ENCODE results near the gene FSTL5.
"Not testable (repeated sequence)": the region's sequence is repeated elsewhere in the genome, so short reads cannot be mapped to it uniquely, and the experiment has no call there.

FSTL5 gene

GRCh38 chr4:162163892-162164759 lies at the start of gene FSTL5:
Gene FSTL5, minus strand, starts transcription at chr4:162164000. Its CDS starts 52,604 bp downstream, at chr4:162111396.
- DNase-seq (ENCODE audit: low spot score) = peak; percentile 70

GRCh38 chr4:162209706-162210105 lies 45.9 kb upstream of the FSTL5 start:
- DNase-seq (ENCODE audit: low spot score) = no peak

GRCh38 chr4:162203478-162203877 lies 39.7 kb upstream of the FSTL5 start:
- not testable (repeated sequence) for DNase-seq (ENCODE audit: low spot score)

- no peak for DNase-seq (ENCODE audit: low spot score)
These were observed 37.9 kb upstream of the FSTL5 start for GRCh38 chr4:162201673-162202072.

GRCh38 chr4:162170509-162170908 lies 6.7 kb upstream of the FSTL5 start:
- DNase-seq (ENCODE audit: low spot score) = no peak

GRCh38 chr4:162164906-162165510 lies 1.2 kb upstream of the FSTL5 start:
- no peak for DNase-seq (ENCODE audit: low spot score)

GRCh38 chr4:162162672-162163071 lies 1.1 kb downstream of the FSTL5 start:
- DNase-seq (ENCODE audit: low spot score) = no peak

GRCh38 chr4:162157241-162157640 lies 6.6 kb downstream of the FSTL5 start:
- DNase-seq (ENCODE audit: low spot score) = no peak

GRCh38 chr4:162154862-162155540 lies 8.8 kb downstream of the FSTL5 start:
- no peak for DNase-seq (ENCODE audit: low spot score)

- DNase-seq (ENCODE audit: low spot score) = no peak
These were observed 11.9 kb downstream of the FSTL5 start for GRCh38 chr4:162151850-162152249.

GRCh38 chr4:162151386-162151785 lies 12.4 kb downstream of the FSTL5 start:
- DNase-seq (ENCODE audit: low spot score) = no peak

GRCh38 chr4:162149644-162150043 lies 14.2 kb downstream of the FSTL5 start:
- DNase-seq (ENCODE audit: low spot score) = no peak

- DNase-seq (ENCODE audit: low spot score) = no peak
These were observed 23.6 kb downstream of the FSTL5 start for GRCh38 chr4:162140051-162140683.

- no peak for DNase-seq (ENCODE audit: low spot score)
These were observed 24.4 kb downstream of the FSTL5 start for GRCh38 chr4:162139412-162139811.

- peak; percentile 5 for DNase-seq (ENCODE audit: low spot score)
These were observed 32.5 kb downstream of the FSTL5 start for GRCh38 chr4:162131256-162131655.

- DNase-seq (ENCODE audit: low spot score) = no peak
These were observed 37.1 kb downstream of the FSTL5 start for GRCh38 chr4:162126729-162127128.

- no peak for DNase-seq (ENCODE audit: low spot score)
These were observed 46.7 kb downstream of the FSTL5 start for GRCh38 chr4:162117051-162117450.

GRCh38 chr4:162116095-162116779 lies 47.6 kb downstream of the FSTL5 start:
- no peak for DNase-seq (ENCODE audit: low spot score)

- DNase-seq (ENCODE audit: low spot score) = no peak
These were observed 48.5 kb downstream of the FSTL5 start for GRCh38 chr4:162115333-162115732.

GRCh38 chr4:162111078-162111477 lies 52.7 kb downstream of the FSTL5 start:
- DNase-seq (ENCODE audit: low spot score) = no peak

GRCh38 chr4:162104459-162105124 lies 59.2 kb downstream of the FSTL5 start:
- DNase-seq (ENCODE audit: low spot score) = no peak
